B cell (primary cell): ENCODE data around the gene APLP1. TPM values are rescaled to one million over a fixed set of nuclear protein-coding genes. Genes with fewer than 3 reads are reported as not detected.

Source experiments
- ATAC-seq: fragments of 200-7000 bp; cut with Tn5 transposase; one replicate; pipeline ENCODE4 v1.10.0; 2021; ENCODE audit warnings: low read depth, mild to moderate bottlenecking, moderate number of reproducible peaks, moderate library complexity
- CTCF ChIA-PET: fragments of 350-600 bp; sonication (Branson Sonifier 250); formaldehyde crosslinking; loops from one replicate; lab custom pipeline; 2021; ENCODE audit warnings: antibody characterized with exemption, inconsistent platforms; lab: Charles Lee
- POLR2A ChIA-PET: fragments of 350-600 bp; sonication (Branson Sonifier 250); formaldehyde crosslinking; loops from one replicate; lab custom pipeline; 2021; ENCODE audit warnings: antibody characterized with exemption; lab: Charles Lee
- DNase-seq: peaks from one replicate; pipeline ENCODE4 v3.0.0; 2013
- H2AFZ ChIP-seq: 2 replicates; pipeline ENCODE4 v1.6.1; 2012; ENCODE audit warnings: mild to moderate bottlenecking, low read depth, low read length; ENCODE audit not compliant: insufficient read depth, poor library complexity, severe bottlenecking
- H3K27ac ChIP-seq, 2 donors: 1 replicate in 1 of 2; 2 replicates in 1 of 2; pipeline ENCODE4 v1.5.1; 2012 to 2013; ENCODE audit warnings: low read length in 2 of 2, mild to moderate bottlenecking in 2 of 2, moderate library complexity in 1 of 2
- H3K27me3 ChIP-seq, 4 experiments: fragments of 200-600 bp in 1 of 4; sonication (generic) in 1 of 4; replicated peaks in 1 of 4; 1 replicate in 2 of 4; 2 replicates in 2 of 4; pipeline versions ENCODE4 v1.6.1 to v1.7.0; 2013 to 2016; ENCODE audit warnings: low read length in 3 of 4, mild to moderate bottlenecking in 2 of 4, mixed read lengths in 1 of 4, moderate library complexity in 1 of 4; ENCODE audit not compliant: insufficient read depth in 4 of 4, control insufficient read depth in 3 of 4; ENCODE audit errors: control extremely low read depth in 1 of 4
- H3K36me3 ChIP-seq, 2 experiments: replicated peaks in 1 of 2; 1 replicate in 1 of 2; 2 replicates in 1 of 2; pipeline versions ENCODE4 v1.6.1 to v1.7.1; 2013; ENCODE audit warnings: low read length in 1 of 2; ENCODE audit not compliant: insufficient read depth in 2 of 2, control insufficient read depth in 1 of 2; ENCODE audit errors: control extremely low read depth in 1 of 2, extremely low read depth in 1 of 2
- H3K4me1 ChIP-seq, 2 donors: fragments of 200-600 bp in 1 of 2; sonication (generic) in 1 of 2; 1 replicate in 1 of 2; 2 replicates in 1 of 2; pipeline versions ENCODE4 v1.5.1 to v1.6.1; 2013 to 2017; ENCODE audit warnings: low read length in 2 of 2; ENCODE audit not compliant: control insufficient read depth in 2 of 2, insufficient read depth in 2 of 2
- H3K4me2 ChIP-seq: replicated peaks from 2 replicates; pipeline ENCODE3; 2012; ENCODE audit warnings: mild to moderate bottlenecking, low read depth, low read length; ENCODE audit not compliant: poor library complexity, severe bottlenecking
- H3K4me3 ChIP-seq, 5 experiments: fragments of 200-600 bp in 1 of 5; sonication (generic) in 1 of 5; 1 replicate in 3 of 5; 2 replicates in 2 of 5; pipeline versions ENCODE4 v1.5.1 to v1.7.0; 2011 to 2016; ENCODE audit warnings: low read length in 4 of 5, mild to moderate bottlenecking in 4 of 5, low read depth in 2 of 5, control low read depth in 1 of 5, moderate library complexity in 1 of 5; ENCODE audit not compliant: insufficient read depth in 1 of 5; ENCODE audit errors: control extremely low read depth in 1 of 5, extremely low read depth in 1 of 5
- H3K79me2 ChIP-seq: fragments of 200-600 bp; sonication (generic); one replicate; pipeline ENCODE4 v1.6.0; 2016; ENCODE audit warnings: low read length; ENCODE audit not compliant: control insufficient read depth, insufficient read depth
- H3K9ac ChIP-seq: fragments of 200-600 bp; sonication (generic); 2 replicates; pipeline ENCODE4 v1.6.1; 2017; ENCODE audit warnings: mild to moderate bottlenecking, low read length, moderate library complexity
- H3K9me3 ChIP-seq, 3 donors: one replicate each; pipeline versions ENCODE4 v1.6.1 to v1.7.1; 2013; ENCODE audit warnings: low read length in 2 of 3; ENCODE audit not compliant: control insufficient read depth in 2 of 3, insufficient read depth in 1 of 3; ENCODE audit errors: control extremely low read depth in 1 of 3
- H4K20me1 ChIP-seq: 2 replicates; pipeline ENCODE4 v1.6.0; 2012; ENCODE audit warnings: mild to moderate bottlenecking, low read length; ENCODE audit not compliant: insufficient read depth, control insufficient read depth, poor library complexity, severe bottlenecking
- H3K27ac Mint-ChIP-seq: one replicate; pipeline ENCODE4 v1.8.0; 2021; ENCODE audit warnings: mixed read lengths
- H3K27me3 Mint-ChIP-seq: one replicate; pipeline ENCODE4 v1.8.0; 2021; ENCODE audit warnings: mixed read lengths
- H3K4me1 Mint-ChIP-seq: one replicate; pipeline ENCODE4 v1.8.0; 2021; ENCODE audit warnings: mixed read lengths
- H3K4me3 Mint-ChIP-seq: one replicate; pipeline ENCODE4 v1.8.0; 2021; ENCODE audit warnings: mixed read lengths
- H3K9me3 Mint-ChIP-seq: one replicate; pipeline ENCODE4 v1.8.0; 2022; ENCODE audit warnings: mixed read lengths; ENCODE audit not compliant: insufficient read depth
- EZH2 ChIP-seq: IDR thresholded peaks from 2 replicates; pipeline ENCODE4 v1.6.1; 2012; ENCODE audit warnings: borderline replicate concordance, low read depth, mild to moderate bottlenecking, moderate library complexity, low read length; ENCODE audit not compliant: insufficient read depth, poor library complexity, severe bottlenecking
- WGBS: methylation state at CpG from one replicate; pipeline ENCODE4 v1.1.5; 2013; ENCODE audit warnings: missing lambda C conversion rate; ENCODE audit not compliant: insufficient coverage; 5-methylcytosine and 5-hydroxymethylcytosine counted together
- intact Hi-C: fragments of 100-400 bp; cut with micrococcal nuclease; formaldehyde crosslinking; loops from one replicate; pipeline ENCODE4 v1.10.0; 2022
- polyA plus RNA-seq: library from polyadenylated mRNA; depleted of rRNA; stranded (reverse); fragments of >200 nt; gene quantifications from 2 replicates; pipeline ENCODE4 v1.2.3, GENCODE V29; 2012
- total RNA-seq, 2 donors: library from RNA; stranded (reverse); fragments of 120-200 nt in 1 of 2; gene quantifications; 1 replicate in 1 of 2; 2 replicates in 1 of 2; pipeline versions ENCODE4 v1.2.3 to v1.2.4, GENCODE V29; 2013 to 2022
- TF ChIP-seq, protein P1 (sequence below): fragments of 200-600 bp; IDR thresholded peaks from one replicate; pipeline ENCODE4 v1.8.0; 2022; ENCODE audit warnings: antibody characterized with exemption, mild to moderate bottlenecking

Gene APLP1
- total and polyA plus RNA-seq, 2 donors (not counting 1 experiment from before 2014, with no cell fraction given) = 0.06 TPM; not detected in 1

DNA sequence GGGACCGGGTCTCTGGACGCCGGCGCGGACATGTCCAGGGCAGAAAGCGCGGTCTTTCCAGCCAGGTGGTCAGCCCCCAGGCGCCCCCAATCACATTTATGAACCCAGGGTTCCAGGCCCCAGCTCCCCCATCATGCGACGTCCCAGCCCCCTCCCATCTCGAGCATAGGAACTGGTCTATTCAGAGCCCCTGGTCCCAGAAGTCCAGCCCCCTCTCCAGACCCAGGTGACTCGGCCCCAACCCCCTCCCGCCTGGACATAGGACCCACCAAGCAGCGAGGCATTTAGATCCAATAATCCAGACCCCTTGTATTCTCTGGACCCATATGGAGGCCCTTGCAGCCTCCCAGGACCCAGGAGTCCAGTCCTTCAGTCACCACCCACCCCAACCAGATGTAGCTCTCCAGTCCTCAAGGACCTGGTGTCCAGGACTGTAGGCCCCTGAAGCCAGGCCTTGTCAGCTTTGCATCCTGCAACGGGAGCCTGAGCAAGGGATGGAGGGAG is 501 bp downstream of the APLP1 start:
- peak overlapping the region in 3 of 5 experiments; percentile 18 to 54 (median 31) for H3K4me3 ChIP-seq
- H3K4me1 ChIP-seq = peaks cover 23 to 25% of the 10 kb centered on the region in 2 donors
- WGBS = 0% methylated on average over 4 of the region's 15 CpGs
- H3K9me3 ChIP-seq = peaks cover 0 to 28% (median 0%) of the 10 kb centered on the region in 3 donors
- no peaks in the 10 kb centered on the region for H3K9me3 Mint-ChIP-seq
- no peak overlapping the region for H3K27ac ChIP-seq
- H3K9ac ChIP-seq = peak overlapping the region; percentile 48
- intact Hi-C loops = no loop called here
- ATAC-seq (peak; percentile 9), DNase-seq (peak; percentile 58)
- H3K27ac Mint-ChIP-seq = no peak overlapping the region
- H3K4me1 Mint-ChIP-seq = peaks cover 18% of the 10 kb centered on the region
- H3K4me2 ChIP-seq = peak overlapping the region; percentile 85
- CTCF ChIA-PET = no interaction called here
- H3K36me3 ChIP-seq = no peaks in the 10 kb centered on the region
- peak overlapping the region; percentile 26 for H2AFZ ChIP-seq
- POLR2A ChIA-PET = interaction anchor here (0.7 kb wide), 1 partner anchor 23 kb away, joined by 3 read pairs; no protein-coding TSS in a partner anchor
- peaks cover 0 to 73% (median 30%) of the 10 kb centered on the region in 4 experiments for H3K27me3 ChIP-seq
- H4K20me1 ChIP-seq = peaks cover 3% of the 10 kb centered on the region
- TF ChIP-seq, protein P1, sequence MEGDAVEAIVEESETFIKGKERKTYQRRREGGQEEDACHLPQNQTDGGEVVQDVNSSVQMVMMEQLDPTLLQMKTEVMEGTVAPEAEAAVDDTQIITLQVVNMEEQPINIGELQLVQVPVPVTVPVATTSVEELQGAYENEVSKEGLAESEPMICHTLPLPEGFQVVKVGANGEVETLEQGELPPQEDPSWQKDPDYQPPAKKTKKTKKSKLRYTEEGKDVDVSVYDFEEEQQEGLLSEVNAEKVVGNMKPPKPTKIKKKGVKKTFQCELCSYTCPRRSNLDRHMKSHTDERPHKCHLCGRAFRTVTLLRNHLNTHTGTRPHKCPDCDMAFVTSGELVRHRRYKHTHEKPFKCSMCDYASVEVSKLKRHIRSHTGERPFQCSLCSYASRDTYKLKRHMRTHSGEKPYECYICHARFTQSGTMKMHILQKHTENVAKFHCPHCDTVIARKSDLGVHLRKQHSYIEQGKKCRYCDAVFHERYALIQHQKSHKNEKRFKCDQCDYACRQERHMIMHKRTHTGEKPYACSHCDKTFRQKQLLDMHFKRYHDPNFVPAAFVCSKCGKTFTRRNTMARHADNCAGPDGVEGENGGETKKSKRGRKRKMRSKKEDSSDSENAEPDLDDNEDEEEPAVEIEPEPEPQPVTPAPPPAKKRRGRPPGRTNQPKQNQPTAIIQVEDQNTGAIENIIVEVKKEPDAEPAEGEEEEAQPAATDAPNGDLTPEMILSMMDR = no peak
- TF ChIP-seq EZH2 = no peak
- H3K4me3 Mint-ChIP-seq = peak overlapping the region; percentile 72
- H3K27me3 Mint-ChIP-seq = peaks cover 61% of the 10 kb centered on the region
- no peaks in the 10 kb centered on the region for H3K79me2 ChIP-seq

DNA sequence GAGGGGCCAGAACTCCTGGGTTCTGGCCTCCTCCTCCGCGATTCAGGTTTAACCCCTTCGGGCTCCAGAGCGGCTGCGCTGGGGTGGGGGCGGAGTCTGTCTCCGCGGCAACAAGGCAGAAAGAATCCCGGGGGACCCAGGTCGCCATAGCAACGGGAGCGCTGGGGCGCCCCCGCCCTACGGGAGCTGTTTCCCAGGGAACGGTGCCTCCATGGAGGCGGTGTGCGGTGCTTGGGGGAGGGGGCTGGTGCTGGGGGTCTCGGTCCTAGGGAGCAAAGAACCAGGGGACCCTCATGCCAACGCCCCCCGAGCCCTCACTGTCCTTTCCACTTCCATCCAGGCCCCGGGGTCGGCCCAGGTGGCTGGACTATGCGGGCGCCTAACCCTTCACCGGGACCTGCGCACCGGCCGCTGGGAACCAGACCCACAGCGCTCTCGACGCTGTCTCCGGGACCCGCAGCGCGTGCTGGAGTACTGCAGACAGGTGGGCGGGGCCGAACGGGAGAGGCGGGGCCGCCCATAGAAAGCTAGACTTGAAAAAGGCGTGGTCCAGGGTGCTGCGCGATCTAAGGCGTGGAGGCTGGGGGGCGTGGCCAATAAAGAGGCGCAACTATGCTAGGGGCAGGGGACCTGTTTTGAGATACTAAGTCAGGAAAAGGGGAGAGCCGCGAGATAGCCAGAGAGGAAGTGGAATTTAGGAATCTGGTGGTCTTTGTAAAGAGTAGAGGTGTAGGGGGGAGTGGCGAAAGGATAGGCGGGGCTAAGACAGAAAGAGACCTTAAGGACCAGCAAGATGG is 1.2 kb downstream of the APLP1 start:
- peaks cover 18% of the 10 kb centered on the region for H3K4me1 Mint-ChIP-seq
- Histone ChIP-seq H3K36me3 (no peaks in the 10 kb centered on the region), H3K4me1 (peaks cover 23 to 25% of the 10 kb centered on the region in 2 donors), H3K27me3 (peaks cover 0 to 76% (median 31%) of the 10 kb centered on the region in 4 experiments), H3K27ac (no peak overlapping the region), H3K9me3 (peaks cover 0 to 28% (median 0%) of the 10 kb centered on the region in 3 donors), H3K4me2 (peak overlapping the region; percentile 85), H4K20me1 (peaks cover 3% of the 10 kb centered on the region), H2AFZ (no peak overlapping the region), H3K79me2 (no peaks in the 10 kb centered on the region), H3K9ac (peak overlapping the region; percentile 48), H3K4me3 (peak overlapping the region in 2 of 5 experiments; percentile 28 to 54)
- peak overlapping the region; percentile 72 for H3K4me3 Mint-ChIP-seq
- peak; percentile 85 for DNase-seq
- no peaks in the 10 kb centered on the region for H3K9me3 Mint-ChIP-seq
- WGBS = 4% methylated on average over 49 of the region's 51 CpGs
- H3K27me3 Mint-ChIP-seq = peaks cover 61% of the 10 kb centered on the region
- TF ChIP-seq, protein P1 = no peak
- no peak for TF ChIP-seq EZH2
- ChIA-PET POLR2A (interaction anchor here (0.7 kb wide), 1 partner anchor 22 kb away, joined by 3 read pairs; no protein-coding TSS in a partner anchor), CTCF (no interaction called here)
- no peak overlapping the region for H3K27ac Mint-ChIP-seq
- ATAC-seq = peak; percentile 64
- intact Hi-C loops = no loop called here
